ENCODE measurements around the gene PRKCH.

The PRKCH gene

GRCh38 chr14:61511558-61511948 is 190.2 kb downstream of the PRKCH start:
- TF ChIP-seq KLF7 (tag by site-specific recombination; IDR thresholded peaks at IDR 0.05; ENCODE audit: borderline replicate concordance) (no peak), SCRT1 (tag by site-specific recombination; IDR thresholded peaks at IDR 0.05; ENCODE audit: borderline replicate concordance) (no peak), ZNF548 (tag by site-specific recombination; IDR thresholded peaks at IDR 0.05) (no peak), MYNN (tag by site-specific recombination; IDR thresholded peaks at IDR 0.05; ENCODE audit: borderline replicate concordance) (no peak), ZNF416 (tag by site-specific recombination; IDR thresholded peaks at IDR 0.05) (no peak)
- Histone ChIP-seq H3K36me3 (ENCODE audit: control insufficient read depth in 2 of 2, insufficient read depth in 1 of 2, low read length in 2 of 2) (no peaks in the 10 kb centered on the region), H3K9me3 (ENCODE audit: control insufficient read depth, insufficient read depth, low read depth, low read length) (no peaks in the 10 kb centered on the region), H3K4me3 (ENCODE audit: low read depth, low read length) (no peak overlapping the region), H3K4me1 (ENCODE audit: control insufficient read depth, insufficient read depth, low read length) (no peaks in the 10 kb centered on the region), H3K27ac (ENCODE audit: extremely low read depth, low read depth, low read length) (no peak overlapping the region)
- CTCF ChIA-PET = interaction anchor here (0.8 kb wide), 1 partner anchor 52 kb away, joined by 3 read pairs; no protein-coding TSS in a partner anchor
- POLR2A ChIA-PET = interaction anchor here (0.6 kb wide), 1 partner anchor 70 kb away, joined by 6 read pairs; no protein-coding TSS in a partner anchor

DNA sequence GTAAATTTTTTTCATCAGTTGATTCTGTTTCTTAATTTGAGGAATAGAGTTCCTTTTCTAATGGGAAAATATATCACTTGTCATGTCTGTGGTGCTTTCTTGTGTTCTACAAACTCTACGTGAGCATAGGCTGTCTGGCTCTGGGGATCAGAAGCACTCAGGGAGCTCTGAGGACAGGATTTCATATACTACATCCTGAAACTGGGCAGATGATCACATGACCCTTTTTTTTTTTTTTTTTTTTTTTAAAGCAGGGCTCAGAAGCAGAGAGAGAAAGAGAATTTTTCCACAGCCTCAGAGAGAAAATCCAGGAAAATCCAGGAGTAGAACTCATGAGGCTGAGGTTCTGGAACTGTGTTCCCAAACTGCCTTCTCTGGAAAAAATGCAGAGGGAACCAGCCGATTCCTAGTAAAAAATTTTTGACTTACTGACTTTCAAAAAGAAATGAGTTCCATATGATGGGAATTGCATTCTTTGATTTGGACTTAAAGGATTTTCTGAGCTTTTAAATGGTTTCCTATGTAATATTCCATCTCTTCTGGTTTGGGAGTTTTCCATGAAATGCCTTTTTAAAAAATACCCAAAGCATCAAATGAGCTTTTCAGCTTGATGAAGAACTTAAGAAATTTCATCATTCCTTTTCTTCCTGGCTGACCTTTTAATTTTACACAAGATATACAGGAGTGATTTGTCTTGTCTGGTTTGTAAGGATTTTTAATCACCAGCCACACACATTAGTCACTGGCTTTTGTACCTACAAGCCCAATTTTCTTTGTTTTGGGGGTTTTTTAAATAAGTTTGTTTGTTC is 190.9 kb downstream of the PRKCH start:
- Histone ChIP-seq H3K9me3 (ENCODE audit: control insufficient read depth, insufficient read depth, low read depth, low read length) (no peaks in the 10 kb centered on the region), H3K4me3 (ENCODE audit: low read depth, low read length) (no peak overlapping the region), H3K27ac (ENCODE audit: extremely low read depth, low read depth, low read length) (no peak overlapping the region), H3K4me1 (ENCODE audit: control insufficient read depth, insufficient read depth, low read length) (no peaks in the 10 kb centered on the region), H3K36me3 (ENCODE audit: control insufficient read depth in 2 of 2, insufficient read depth in 1 of 2, low read length in 2 of 2) (no peaks in the 10 kb centered on the region)
- ChIA-PET CTCF (interaction anchor here (0.7 to 1.0 kb wide), 2 partner anchors 35 to 325 kb away, joined by 3 read pairs; no protein-coding TSS in a partner anchor), POLR2A (interaction anchor here (0.6 kb wide), 1 partner anchor 70 kb away, joined by 6 read pairs; no protein-coding TSS in a partner anchor)
- TF ChIP-seq, protein P1, sequence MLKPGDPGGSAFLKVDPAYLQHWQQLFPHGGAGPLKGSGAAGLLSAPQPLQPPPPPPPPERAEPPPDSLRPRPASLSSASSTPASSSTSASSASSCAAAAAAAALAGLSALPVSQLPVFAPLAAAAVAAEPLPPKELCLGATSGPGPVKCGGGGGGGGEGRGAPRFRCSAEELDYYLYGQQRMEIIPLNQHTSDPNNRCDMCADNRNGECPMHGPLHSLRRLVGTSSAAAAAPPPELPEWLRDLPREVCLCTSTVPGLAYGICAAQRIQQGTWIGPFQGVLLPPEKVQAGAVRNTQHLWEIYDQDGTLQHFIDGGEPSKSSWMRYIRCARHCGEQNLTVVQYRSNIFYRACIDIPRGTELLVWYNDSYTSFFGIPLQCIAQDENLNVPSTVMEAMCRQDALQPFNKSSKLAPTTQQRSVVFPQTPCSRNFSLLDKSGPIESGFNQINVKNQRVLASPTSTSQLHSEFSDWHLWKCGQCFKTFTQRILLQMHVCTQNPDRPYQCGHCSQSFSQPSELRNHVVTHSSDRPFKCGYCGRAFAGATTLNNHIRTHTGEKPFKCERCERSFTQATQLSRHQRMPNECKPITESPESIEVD (tag by site-specific recombination; IDR thresholded peaks at IDR 0.05) = no peak
- TF ChIP-seq, protein P2, sequence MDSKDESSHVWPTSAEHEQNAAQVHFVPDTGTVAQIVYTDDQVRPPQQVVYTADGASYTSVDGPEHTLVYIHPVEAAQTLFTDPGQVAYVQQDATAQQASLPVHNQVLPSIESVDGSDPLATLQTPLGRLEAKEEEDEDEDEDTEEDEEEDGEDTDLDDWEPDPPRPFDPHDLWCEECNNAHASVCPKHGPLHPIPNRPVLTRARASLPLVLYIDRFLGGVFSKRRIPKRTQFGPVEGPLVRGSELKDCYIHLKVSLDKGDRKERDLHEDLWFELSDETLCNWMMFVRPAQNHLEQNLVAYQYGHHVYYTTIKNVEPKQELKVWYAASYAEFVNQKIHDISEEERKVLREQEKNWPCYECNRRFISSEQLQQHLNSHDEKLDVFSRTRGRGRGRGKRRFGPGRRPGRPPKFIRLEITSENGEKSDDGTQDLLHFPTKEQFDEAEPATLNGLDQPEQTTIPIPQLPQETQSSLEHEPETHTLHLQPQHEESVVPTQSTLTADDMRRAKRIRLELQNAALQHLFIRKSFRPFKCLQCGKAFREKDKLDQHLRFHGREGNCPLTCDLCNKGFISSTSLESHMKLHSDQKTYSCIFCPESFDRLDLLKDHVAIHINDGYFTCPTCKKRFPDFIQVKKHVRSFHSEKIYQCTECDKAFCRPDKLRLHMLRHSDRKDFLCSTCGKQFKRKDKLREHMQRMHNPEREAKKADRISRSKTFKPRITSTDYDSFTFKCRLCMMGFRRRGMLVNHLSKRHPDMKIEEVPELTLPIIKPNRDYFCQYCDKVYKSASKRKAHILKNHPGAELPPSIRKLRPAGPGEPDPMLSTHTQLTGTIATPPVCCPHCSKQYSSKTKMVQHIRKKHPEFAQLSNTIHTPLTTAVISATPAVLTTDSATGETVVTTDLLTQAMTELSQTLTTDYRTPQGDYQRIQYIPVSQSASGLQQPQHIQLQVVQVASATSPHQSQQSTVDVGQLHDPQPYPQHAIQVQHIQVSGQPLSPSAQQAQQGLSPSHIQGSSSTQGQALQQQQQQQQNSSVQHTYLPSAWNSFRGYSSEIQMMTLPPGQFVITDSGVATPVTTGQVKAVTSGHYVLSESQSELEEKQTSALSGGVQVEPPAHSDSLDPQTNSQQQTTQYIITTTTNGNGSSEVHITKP (tag by site-specific recombination; IDR thresholded peaks at IDR 0.05) = no peak
- TF ChIP-seq ZNF184 (tag by site-specific recombination; IDR thresholded peaks at IDR 0.05) (no peak), EGR2 (tag by site-specific recombination; IDR thresholded peaks at IDR 0.05; ENCODE audit: low read depth) (no peak), ZBTB20 (tag by site-specific recombination; IDR thresholded peaks at IDR 0.05) (no peak)

DNA sequence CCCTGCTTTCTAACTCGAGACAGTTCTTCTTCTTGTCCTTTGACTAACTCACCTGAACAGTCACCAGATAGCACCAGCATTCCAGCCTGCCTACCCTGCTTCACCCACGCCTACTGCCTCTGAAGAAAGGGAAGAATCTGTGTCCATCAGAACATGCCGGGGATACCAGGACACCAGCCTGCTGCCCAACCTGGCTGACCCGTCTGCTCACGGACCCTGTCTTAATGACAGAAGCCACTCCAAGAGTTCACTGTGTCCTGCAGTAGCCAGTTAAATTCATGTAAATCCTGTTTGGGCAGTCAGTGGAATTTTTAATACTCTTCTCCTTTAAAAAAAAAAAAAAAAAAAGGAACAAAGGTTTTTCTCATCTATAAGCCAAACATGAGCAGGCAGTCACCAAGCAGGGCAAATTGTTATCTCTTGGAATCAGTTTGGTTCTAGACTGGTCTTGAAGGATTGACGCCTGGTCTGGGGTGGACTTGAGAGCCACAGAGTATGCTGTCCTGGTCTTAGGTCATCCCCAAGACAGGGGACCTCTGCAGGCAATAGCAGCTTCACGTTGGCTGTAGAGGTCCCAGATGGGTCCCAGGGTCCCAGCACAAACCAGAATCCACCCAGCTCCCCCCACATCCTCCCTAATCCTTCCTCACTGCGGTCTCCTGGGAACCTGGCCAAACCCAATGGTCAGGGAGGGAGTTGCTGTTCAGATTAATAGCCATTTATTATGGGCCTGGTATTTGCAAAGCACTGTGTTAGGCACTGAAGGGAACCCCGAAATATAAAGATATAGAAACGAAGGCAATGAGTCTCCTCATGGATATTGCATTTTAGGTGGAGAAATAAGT is 192.8 kb downstream of the PRKCH start:
- no peaks in the 10 kb centered on the region for H3K36me3 ChIP-seq (ENCODE audit: control insufficient read depth in 2 of 2, insufficient read depth in 1 of 2, low read length in 2 of 2)
- no peak overlapping the region for H3K27ac ChIP-seq (ENCODE audit: extremely low read depth, low read depth, low read length)
- CTCF ChIA-PET = no interaction called here

More for the DNA sequence above, 192.8 kb downstream of the PRKCH start:
- Histone ChIP-seq H3K4me1 (ENCODE audit: control insufficient read depth, insufficient read depth, low read length) (no peaks in the 10 kb centered on the region), H3K4me3 (ENCODE audit: low read depth, low read length) (no peak overlapping the region), H3K9me3 (ENCODE audit: control insufficient read depth, insufficient read depth, low read depth, low read length) (no peaks in the 10 kb centered on the region)
- TF ChIP-seq ZNF600 (tag by site-specific recombination; IDR thresholded peaks at IDR 0.05) (no peak), ZNF274 (IDR thresholded peaks at IDR 0.05; ENCODE audit: low read length) (no peak), ZNF274 (tag by site-specific recombination; IDR thresholded peaks at IDR 0.05; ENCODE audit: borderline replicate concordance) (no peak), ZNF132 (tag by site-specific recombination; IDR thresholded peaks at IDR 0.05; ENCODE audit: borderline replicate concordance) (no peak)
- POLR2A ChIA-PET = no interaction called here
